Measurements from ENCODE around the gene KSR1. TPM values are rescaled to one million over a fixed set of nuclear protein-coding genes. Genes with fewer than 3 reads are reported as not detected.

The KSR1 gene
- polyA plus RNA-seq, 4 donors, result 34.9 to 88.9 (median 57.6) TPM

- DNase-seq (ENCODE audit: low read depth in 4 of 4, low spot score in 2 of 4), result no peak
Measured at GRCh38 chr17:27565874-27566670, 109.8 kb downstream of the KSR1 start.

DNA sequence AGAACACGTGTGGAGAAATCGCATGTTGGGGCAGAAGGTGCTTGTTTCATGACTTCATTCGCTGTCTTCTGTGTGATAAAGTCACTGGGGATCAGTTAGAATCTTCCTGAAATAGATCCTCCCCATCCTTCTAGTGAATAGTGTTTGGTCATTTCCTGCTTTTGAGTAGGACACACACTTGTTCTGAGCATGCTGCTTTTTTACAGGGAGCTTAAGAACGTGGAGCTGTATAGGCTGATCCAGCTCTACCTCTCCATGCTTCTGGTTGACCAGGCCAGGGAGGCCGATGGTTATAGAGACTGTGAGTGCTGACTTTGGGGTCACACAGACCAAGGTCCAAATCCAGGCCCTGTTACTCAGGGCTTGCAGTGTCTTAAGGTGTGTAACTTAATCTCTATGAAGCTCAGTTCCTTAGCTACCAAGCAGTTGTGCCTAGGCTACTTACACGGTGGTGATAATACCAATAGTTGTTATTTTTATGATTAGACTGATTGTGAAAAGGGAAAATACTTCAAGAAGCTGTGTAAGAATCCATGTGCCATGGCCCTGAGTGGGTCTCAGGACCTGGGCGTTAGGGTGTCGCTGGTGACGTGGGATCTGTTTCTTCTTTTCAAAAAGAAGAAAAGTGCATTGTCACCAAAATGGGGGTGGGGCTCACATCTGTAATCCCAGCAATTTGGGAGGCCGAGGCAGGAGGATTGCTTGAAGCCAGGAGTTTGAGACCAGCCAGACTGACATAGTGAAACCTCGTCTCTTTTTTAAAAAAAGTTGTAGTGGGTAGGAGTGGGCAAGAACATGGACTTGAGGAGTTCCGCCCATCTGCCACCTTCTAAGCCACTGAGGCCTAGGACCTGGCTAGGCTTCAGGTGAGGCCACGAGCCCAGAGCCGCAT lies 110.7 kb downstream of the KSR1 start:
- no peak for DNase-seq (ENCODE audit: low read depth in 4 of 4, low spot score in 2 of 4)

- DNase-seq (ENCODE audit: low read depth in 4 of 4, low spot score in 2 of 4), result no peak
Measured at GRCh38 chr17:27567563-27567859, 111.3 kb downstream of the KSR1 start.

GRCh38 chr17:27568216-27568615 lies 112.0 kb downstream of the KSR1 start:
- DNase-seq (ENCODE audit: low read depth in 4 of 4, low spot score in 2 of 4), result no peak

GRCh38 chr17:27568811-27569210 lies 112.6 kb downstream of the KSR1 start:
- DNase-seq (ENCODE audit: low read depth in 4 of 4, low spot score in 2 of 4), result no peak

- DNase-seq (ENCODE audit: low read depth in 4 of 4, low spot score in 2 of 4), result no peak
Measured at GRCh38 chr17:27569257-27569722, 113.0 kb downstream of the KSR1 start.

DNA sequence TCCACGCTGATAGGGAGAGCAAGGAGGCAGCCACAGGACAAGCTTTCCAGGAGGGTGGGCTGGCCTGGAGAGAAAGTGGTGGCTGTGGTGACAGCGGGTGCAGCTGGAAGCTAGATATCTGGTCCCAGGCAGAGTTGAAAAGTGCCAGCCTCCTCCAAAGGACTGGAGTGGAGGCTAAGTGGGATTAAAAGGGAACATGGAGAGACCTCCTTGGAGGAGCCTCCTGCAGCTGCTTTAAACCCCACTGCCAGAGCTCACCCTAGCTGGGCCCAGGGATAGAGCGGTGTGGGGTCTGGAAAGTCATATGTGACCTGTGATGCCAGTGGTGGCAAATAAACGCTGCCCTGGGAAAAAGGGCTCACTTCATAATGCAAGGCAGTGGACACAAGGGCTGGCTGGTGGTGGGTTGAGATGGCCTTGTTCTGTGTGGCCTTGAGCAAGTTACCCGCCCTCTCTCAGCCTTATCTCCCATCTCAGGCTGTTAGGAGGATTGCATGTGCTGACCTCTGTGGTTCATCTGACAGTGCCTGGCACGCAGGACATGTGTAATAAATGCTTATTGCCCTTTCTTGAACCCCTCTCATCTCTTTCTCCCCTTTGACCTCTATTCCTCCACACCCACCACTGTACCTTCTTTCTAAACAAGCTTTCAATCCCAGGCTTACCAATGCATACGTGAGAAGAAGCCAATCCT lies 113.8 kb downstream of the KSR1 start:
- no peak for DNase-seq (ENCODE audit: low read depth in 4 of 4, low spot score in 2 of 4)

DNA sequence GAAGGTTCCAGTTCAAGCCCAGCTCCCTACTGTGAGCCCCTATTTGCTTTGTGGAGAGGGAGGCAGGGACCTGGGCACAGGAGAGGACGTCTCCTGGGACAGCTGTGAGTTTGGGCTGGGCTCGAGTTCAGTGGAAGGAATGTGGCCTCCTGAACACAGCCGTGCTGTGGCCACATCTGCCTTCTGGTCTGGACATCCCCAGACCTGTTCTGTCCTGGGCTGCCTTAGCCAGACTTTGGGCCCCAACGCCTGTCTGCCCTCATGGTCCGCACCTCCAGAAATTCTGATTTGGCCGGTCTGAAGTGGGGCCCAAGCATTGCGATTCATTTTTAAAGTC lies 114.3 kb downstream of the KSR1 start:
- no peak for DNase-seq (ENCODE audit: low read depth in 4 of 4, low spot score in 2 of 4)

- no peak for DNase-seq (ENCODE audit: low read depth in 4 of 4, low spot score in 2 of 4)
Measured at GRCh38 chr17:27571563-27572352, 115.5 kb downstream of the KSR1 start.

- no peak for DNase-seq (ENCODE audit: low read depth in 4 of 4, low spot score in 2 of 4)
Measured at GRCh38 chr17:27572665-27573064, 116.4 kb downstream of the KSR1 start.

DNA sequence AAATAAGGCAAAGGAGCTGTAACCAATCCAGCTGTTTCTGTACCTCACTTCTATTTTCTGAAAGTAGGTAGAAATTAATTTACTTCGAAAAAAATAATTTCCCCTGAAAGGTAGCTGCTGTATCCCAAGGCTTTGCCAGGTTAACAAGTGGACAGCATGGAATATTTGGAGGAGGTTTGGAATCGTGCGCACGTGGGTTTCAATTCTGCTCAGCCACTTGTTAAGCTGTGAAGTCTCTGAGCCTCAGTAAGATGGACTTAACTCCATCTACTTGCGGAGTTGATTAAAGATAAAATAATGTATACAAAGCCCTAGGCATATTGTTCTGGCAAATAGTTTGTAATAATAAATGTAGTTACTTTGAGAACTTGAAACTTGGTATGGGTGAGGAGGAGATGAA lies 117.3 kb downstream of the KSR1 start:
- DNase-seq (ENCODE audit: low read depth in 4 of 4, low spot score in 2 of 4), result no peak

DNA sequence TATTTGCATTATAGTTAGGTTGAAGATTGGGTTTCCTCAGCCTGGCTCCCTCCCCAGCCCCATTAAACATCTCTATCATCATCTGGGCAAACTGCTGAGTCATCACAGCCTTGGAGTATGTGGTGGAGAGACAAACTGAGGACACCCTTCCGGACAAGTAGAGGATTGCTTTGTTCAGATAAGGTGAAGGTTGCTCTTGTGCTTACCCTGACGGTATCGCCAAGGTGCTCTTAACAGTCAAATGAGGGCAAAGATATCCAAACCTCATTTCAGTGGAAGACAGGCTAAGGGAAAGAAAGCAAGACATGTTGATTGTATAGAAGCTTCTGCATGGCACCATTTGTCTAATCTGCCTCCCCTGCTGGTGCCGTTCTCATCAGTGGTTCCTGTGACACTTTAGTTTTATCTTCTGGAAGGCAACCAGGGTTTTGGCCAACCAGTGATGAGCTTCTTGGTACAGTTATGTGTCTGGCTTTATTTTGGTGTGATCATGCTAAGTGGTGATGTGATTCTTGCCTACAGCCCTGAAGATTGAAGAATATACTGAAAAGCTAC lies 117.8 kb downstream of the KSR1 start:
- no peak for DNase-seq (ENCODE audit: low read depth in 4 of 4, low spot score in 2 of 4)

GRCh38 chr17:27575096-27575911 lies 119.1 kb downstream of the KSR1 start:
- no peak for DNase-seq (ENCODE audit: low read depth in 4 of 4, low spot score in 2 of 4)

GRCh38 chr17:27575912-27576252 lies 119.6 kb downstream of the KSR1 start:
- DNase-seq (ENCODE audit: low read depth in 4 of 4, low spot score in 2 of 4), result no peak

DNA sequence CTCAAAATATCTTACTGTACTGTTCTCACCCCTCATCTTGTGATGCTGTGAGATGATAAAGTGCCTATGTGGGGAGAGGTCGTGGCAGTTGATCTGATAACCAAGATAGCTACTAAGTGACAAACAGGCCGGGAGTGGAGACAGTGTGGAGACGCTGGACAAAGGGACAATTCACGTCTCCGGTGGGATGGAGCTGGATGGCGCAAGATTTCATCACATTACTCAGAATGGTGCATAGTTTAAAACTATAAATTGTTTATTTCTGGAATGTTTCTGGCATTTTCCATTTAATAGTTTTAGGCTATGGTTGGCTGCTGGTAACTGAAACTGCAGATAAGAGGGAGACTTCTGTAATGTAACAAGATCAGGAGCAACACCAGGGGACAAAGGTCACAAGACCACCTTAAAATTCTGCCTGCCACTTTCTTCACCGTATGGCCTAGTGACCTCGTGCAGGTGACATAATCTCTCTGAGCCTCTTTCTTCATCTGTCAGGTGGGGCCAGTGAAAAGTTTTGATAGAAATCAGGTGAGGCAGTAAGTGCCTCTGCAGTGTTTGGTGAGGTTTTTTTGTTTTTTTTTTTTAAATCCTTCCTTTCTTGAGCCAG lies 120.3 kb downstream of the KSR1 start:
- DNase-seq (ENCODE audit: low read depth in 4 of 4, low spot score in 2 of 4), result no peak

- DNase-seq (ENCODE audit: low read depth in 4 of 4, low spot score in 2 of 4), result no peak
Measured at GRCh38 chr17:27577121-27577761, 121.0 kb downstream of the KSR1 start.

- DNase-seq (ENCODE audit: low read depth in 4 of 4, low spot score in 2 of 4), result no peak
Measured at GRCh38 chr17:27577884-27578717, 121.9 kb downstream of the KSR1 start.

- no peak for DNase-seq (ENCODE audit: low read depth in 4 of 4, low spot score in 2 of 4)
Measured at GRCh38 chr17:27578718-27579085, 122.5 kb downstream of the KSR1 start.

Data from left renal cortex interstitium (tissue), 4 donors.